ENCODE results near the gene LTBR.

GRCh38 chr12:6425590-6426531, 41.9 kb downstream of the LTBR start:
- TF ChIP-seq GATA2 (IDR thresholded peaks at IDR 0.05; ENCODE audit: low read depth, low read length) = no peak
- no peak for TF ChIP-seq GATA3 (IDR thresholded peaks at IDR 0.05; ENCODE audit: low read depth, low read length)
